SU-DHL-6 (cell line): ENCODE measurements around the gene POM121.
A peak's percentile ranks its signal among the peaks of the same experiment; 100 is the strongest.
"Not testable (repeated sequence)": the region's sequence is repeated elsewhere in the genome, so short reads cannot be mapped to it uniquely, and the experiment has no call there.

Source experiments
- H2AFZ ChIP-seq: fragments of 200-600 bp; sonication (generic); 2 replicates; pipeline ENCODE4 v1.6.1; 2014; ENCODE audit warnings: low read depth, mild to moderate bottlenecking, moderate library complexity, mixed read lengths, antibody characterized with exemption, low read length; ENCODE audit not compliant: severe bottlenecking
- H3F3A ChIP-seq: fragments of 200-600 bp; shearing (Covaris generic); 2 replicates; pipeline ENCODE4 v1.6.0; 2016; ENCODE audit warnings: antibody characterized with exemption, mild to moderate bottlenecking; ENCODE audit not compliant: insufficient read depth
- H3K27ac ChIP-seq: fragments of 200-600 bp; sonication (generic); 2 replicates; pipeline ENCODE4 v1.5.1; 2016; ENCODE audit warnings: low read depth, mild to moderate bottlenecking, low read length, moderate library complexity, mixed read lengths
- H3K27me3 ChIP-seq: fragments of 200-600 bp; sonication (generic), shearing (Covaris generic); 2 replicates; pipeline ENCODE4 v1.6.0; 2014; ENCODE audit warnings: mild to moderate bottlenecking, low read length
- H3K36me3 ChIP-seq: fragments of 200-600 bp; sonication (generic); 2 replicates; pipeline ENCODE4 v1.6.1; 2014; ENCODE audit warnings: mild to moderate bottlenecking, low read length, mixed read lengths
- H3K4me2 ChIP-seq: fragments of 300-600, 200-600 bp; shearing (Covaris generic), sonication (generic); 2 replicates; pipeline ENCODE4 v1.6.0; 2014; ENCODE audit warnings: low read length, low read depth, mild to moderate bottlenecking; ENCODE audit not compliant: poor library complexity, severe bottlenecking
- H3K4me3 ChIP-seq: fragments of 200-600 bp; sonication (generic); 2 replicates; pipeline ENCODE4 v1.5.1; 2014; ENCODE audit warnings: antibody characterized with exemption, low read length, mild to moderate bottlenecking, mixed read lengths; ENCODE audit not compliant: insufficient read depth, poor library complexity, severe bottlenecking
- H3K79me2 ChIP-seq: fragments of 200-600 bp; sonication (generic); 2 replicates; pipeline ENCODE4 v1.6.1; 2014; ENCODE audit warnings: mild to moderate bottlenecking, low read length, moderate library complexity; ENCODE audit not compliant: insufficient read depth
- H3K9ac ChIP-seq: fragments of 200-600 bp; sonication (generic); 2 replicates; pipeline ENCODE4 v1.7.0; 2014; ENCODE audit warnings: mild to moderate bottlenecking, low read length
- H3K9me2 ChIP-seq: fragments of 200-600 bp; sonication (generic); replicated peaks from 2 replicates; pipeline ENCODE4 v1.6.1; 2014; ENCODE audit warnings: low read length; ENCODE audit not compliant: insufficient read depth
- H3K9me3 ChIP-seq: fragments of 200-600 bp; sonication (generic); 2 replicates; pipeline ENCODE4 v1.6.1; 2014; ENCODE audit warnings: low read length, mixed read lengths; ENCODE audit not compliant: insufficient read depth
- H4K20me1 ChIP-seq: fragments of 200-600 bp; sonication (generic); 2 replicates; pipeline ENCODE4 v1.6.1; 2014; ENCODE audit warnings: low read depth, mild to moderate bottlenecking, antibody characterized with exemption, low read length, moderate library complexity, mixed read lengths
- CTCF ChIP-seq: fragments of 200-600 bp; sonication (generic); IDR thresholded peaks from one replicate; pipeline ENCODE4 v1.5.1; 2017; ENCODE audit warnings: antibody characterized with exemption, mild to moderate bottlenecking, low read length, moderate library complexity; ENCODE audit not compliant: insufficient read depth, poor library complexity, severe bottlenecking

Gene POM121

GRCh38 chr7:72946130-72946745 lies 21.3 kb downstream of the POM121 start:
- H3K79me2 ChIP-seq, H3K36me3 ChIP-seq, H2AFZ ChIP-seq, H3F3A ChIP-seq, H3K9me3 ChIP-seq, H3K4me2 ChIP-seq, H3K27me3 ChIP-seq, H3K9ac ChIP-seq, H3K4me3 ChIP-seq, H3K27ac ChIP-seq, H4K20me1 ChIP-seq, H3K9me2 ChIP-seq: not testable (repeated sequence)
- TF ChIP-seq CTCF = peak; percentile 30

GRCh38 chr7:72948714-72949113 lies 23.8 kb downstream of the POM121 start:
- H3K36me3 ChIP-seq, H3K27ac ChIP-seq, H4K20me1 ChIP-seq, H2AFZ ChIP-seq, H3K27me3 ChIP-seq, H3K79me2 ChIP-seq, H3K4me3 ChIP-seq, H3K9me2 ChIP-seq, H3F3A ChIP-seq, H3K9me3 ChIP-seq, H3K9ac ChIP-seq, H3K4me2 ChIP-seq: not testable (repeated sequence)

GRCh38 chr7:72949276-72949675 lies 24.4 kb downstream of the POM121 start:
- H3K4me2 ChIP-seq, H3K36me3 ChIP-seq, H4K20me1 ChIP-seq, H3K9me2 ChIP-seq, H2AFZ ChIP-seq, H3K27ac ChIP-seq, H3K4me3 ChIP-seq, H3F3A ChIP-seq, H3K79me2 ChIP-seq, H3K9me3 ChIP-seq, H3K27me3 ChIP-seq, H3K9ac ChIP-seq: not testable (repeated sequence)

- H3K27me3 ChIP-seq, H3K9ac ChIP-seq, H3K27ac ChIP-seq, H2AFZ ChIP-seq, H3K79me2 ChIP-seq, H3F3A ChIP-seq, H3K4me2 ChIP-seq, H3K9me2 ChIP-seq, H3K4me3 ChIP-seq, H3K9me3 ChIP-seq, H4K20me1 ChIP-seq, H3K36me3 ChIP-seq: not testable (repeated sequence)
These were observed 24.8 kb downstream of the POM121 start for GRCh38 chr7:72949686-72950085.

- H3K4me2 ChIP-seq, H3K4me3 ChIP-seq, H3K36me3 ChIP-seq, H2AFZ ChIP-seq, H3K9ac ChIP-seq, H3K9me2 ChIP-seq, H3K79me2 ChIP-seq, H3K27ac ChIP-seq, H3K9me3 ChIP-seq, H3F3A ChIP-seq, H3K27me3 ChIP-seq, H4K20me1 ChIP-seq: not testable (repeated sequence)
These were observed 25.5 kb downstream of the POM121 start for GRCh38 chr7:72950432-72950831.

- not testable (repeated sequence) for H2AFZ ChIP-seq, H3K9me3 ChIP-seq, H3K27me3 ChIP-seq, H3K4me3 ChIP-seq, H3K79me2 ChIP-seq, H3K36me3 ChIP-seq, H3F3A ChIP-seq, H4K20me1 ChIP-seq, H3K9me2 ChIP-seq, H3K27ac ChIP-seq
- Histone ChIP-seq H3K9ac (0 out of 2 replicates have a peak overlapping the region, but pooled peaks have one; percentile 33), H3K4me2 (peak overlapping the region; percentile 41)
These were observed 29.1 kb downstream of the POM121 start for GRCh38 chr7:72953901-72954562.

GRCh38 chr7:72954563-72955198 lies 29.8 kb downstream of the POM121 start:
- peak overlapping the region; percentile 34 for H3K4me2 ChIP-seq
- not testable (repeated sequence) for H3K36me3 ChIP-seq, H3K79me2 ChIP-seq, H2AFZ ChIP-seq, H3K9me2 ChIP-seq, H4K20me1 ChIP-seq, H3K9me3 ChIP-seq, H3F3A ChIP-seq, H3K9ac ChIP-seq, H3K4me3 ChIP-seq, H3K27me3 ChIP-seq, H3K27ac ChIP-seq
